Stimulated activated CD8-positive, alpha-beta memory T cell treated with anti-CD3 and anti-CD28 coated beads, Interleukin-15, amount 100 ng/mL, for 4 hours (primary cell): ENCODE measurements around the gene ATP6V1C2.
A peak's percentile ranks its signal among the peaks of the same experiment; 100 is the strongest.
"Not testable (repeated sequence)": the region's sequence is repeated elsewhere in the genome, so short reads cannot be mapped to it uniquely, and the experiment has no call there.

ENCODE experiments used
- DNase-seq, 2 donors: peaks; one replicate each; pipeline ENCODE4 v3.0.0-alpha.2; 2020; ENCODE audit warnings: low read depth in 2 of 2

Gene ATP6V1C2

DNA sequence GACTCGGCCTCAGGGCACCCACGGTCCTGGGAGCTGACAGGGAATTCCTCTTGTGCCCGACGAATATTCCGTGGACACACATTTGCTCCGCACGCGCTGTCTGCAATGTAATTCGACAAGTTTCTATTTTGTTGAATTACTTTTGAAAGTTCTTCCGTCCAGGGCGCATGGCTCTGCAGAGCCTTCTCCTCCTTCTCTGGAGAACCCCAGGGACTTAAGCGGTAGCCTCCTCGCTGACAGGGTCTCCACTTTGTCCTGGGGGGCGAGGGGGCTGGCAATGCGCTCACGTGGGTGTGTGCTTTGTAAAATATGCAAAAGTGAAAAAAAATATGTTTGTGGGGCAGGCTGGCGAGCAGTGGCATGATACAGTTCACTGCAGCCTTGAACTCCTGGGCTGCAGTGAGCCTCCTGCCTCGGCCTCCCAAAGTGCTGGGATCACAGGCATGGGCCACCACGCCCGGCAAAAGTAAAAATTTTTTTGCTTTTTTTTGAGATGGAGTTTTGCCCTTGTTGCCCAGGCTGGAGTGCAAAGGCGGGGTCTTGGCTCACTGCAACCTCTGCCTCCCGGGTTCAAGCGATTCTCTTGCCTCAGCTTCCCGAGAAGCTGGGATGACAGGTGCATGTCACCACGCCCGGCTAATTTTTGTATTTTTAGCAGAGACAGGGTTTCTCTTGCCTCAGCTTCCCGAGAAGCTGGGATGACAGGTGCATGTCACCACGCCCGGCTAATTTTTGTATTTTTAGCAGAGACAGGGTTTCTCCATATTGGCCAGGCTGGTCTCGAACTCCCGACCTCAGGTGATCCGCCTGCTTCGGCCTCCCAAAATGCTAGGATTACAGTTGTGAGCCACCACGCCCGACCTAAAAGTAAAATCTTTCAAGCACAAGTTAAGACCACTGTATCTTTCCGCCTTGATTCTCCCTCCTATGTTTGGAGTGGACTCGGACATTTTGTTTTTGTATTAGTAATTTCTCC is 92.0 kb downstream of the ATP6V1C2 start:
- DNase-seq = not testable (repeated sequence)

DNA sequence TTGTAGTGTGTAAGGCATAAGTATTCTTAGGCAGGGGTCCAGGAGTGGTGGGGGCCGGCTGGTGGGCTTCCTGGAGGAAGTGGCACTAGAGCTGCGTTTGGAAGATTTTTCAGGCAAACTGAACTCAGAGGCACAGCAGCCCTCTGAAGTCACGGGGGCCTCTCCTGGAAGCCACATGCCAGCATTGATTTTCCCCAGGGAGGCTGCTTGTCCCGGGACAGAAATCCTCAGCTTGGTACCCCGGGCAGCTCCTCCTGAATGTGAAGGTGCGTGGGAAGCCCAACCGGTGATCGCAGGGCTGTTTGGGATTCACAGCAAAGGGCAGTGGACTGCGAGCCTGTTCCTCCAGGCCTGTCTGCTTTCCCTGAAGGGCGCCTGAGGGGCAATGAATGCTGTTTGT is 92.7 kb downstream of the ATP6V1C2 start:
- DNase-seq = no peak

GRCh38 chr2:10814571-10815331 is 93.3 kb downstream of the ATP6V1C2 start:
- DNase-seq = no peak

DNA sequence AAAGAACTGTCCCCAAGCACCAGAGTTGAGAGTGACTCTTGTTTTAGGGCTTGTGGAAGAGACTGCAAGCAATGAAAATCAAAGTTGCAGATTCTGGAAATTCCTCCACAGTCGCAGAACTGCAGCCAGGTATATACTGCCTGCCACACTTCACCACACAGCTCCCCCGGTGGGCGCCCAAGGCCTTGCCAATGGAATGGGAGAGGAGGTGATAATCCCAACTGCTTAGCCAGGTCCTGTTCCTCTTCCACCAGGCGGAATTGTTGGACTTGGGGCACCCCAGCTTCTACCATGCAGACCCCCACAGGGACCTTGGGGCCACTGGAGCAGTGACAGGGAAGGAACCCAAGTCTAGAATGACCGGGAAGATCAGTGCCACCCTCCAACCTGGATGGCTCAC is 96.0 kb downstream of the ATP6V1C2 start:
- DNase-seq = no peak

- not testable (repeated sequence) for DNase-seq
Measured at GRCh38 chr2:10818305-10818704, 96.9 kb downstream of the ATP6V1C2 start.

- no peak for DNase-seq
Measured at GRCh38 chr2:10818984-10819383, 97.6 kb downstream of the ATP6V1C2 start.

- no peak for DNase-seq
Measured at GRCh38 chr2:10819714-10820314, 98.4 kb downstream of the ATP6V1C2 start.

- no peak for DNase-seq
Measured at GRCh38 chr2:10820562-10820961, 99.1 kb downstream of the ATP6V1C2 start.

DNA sequence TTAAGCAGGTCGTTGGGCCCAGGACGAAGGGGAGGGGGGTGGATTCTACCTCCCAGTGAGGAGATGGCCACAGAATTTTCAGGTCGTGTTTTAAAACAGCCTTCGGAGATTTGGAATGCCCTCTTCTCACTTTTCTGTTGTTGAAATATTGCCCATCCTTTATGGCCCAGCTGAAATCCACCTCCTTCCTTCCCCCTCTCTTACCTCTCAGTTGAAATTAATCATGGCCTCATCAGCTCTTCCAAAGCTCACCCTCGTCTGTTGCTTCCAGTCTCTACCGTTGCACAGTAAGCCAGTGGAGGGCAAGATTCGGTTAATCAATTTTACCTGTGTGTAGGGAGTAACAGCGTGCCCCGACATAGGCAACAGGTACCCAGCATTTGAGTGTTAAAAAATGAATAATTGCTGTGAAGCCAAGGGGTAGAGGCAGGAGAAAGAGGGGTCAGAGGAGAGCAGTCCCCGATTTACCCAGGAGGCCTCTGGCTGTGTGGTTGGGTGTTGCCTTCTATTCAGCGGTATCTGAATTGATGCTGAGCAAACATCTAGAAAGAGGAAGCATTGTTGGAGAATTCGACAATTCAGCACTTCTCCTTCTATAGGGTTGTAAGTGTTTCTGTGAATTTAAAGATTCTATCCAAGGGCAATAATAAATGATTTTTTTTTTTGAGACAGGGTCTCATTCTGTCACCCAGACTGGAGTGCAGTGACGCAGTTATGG is 99.7 kb downstream of the ATP6V1C2 start:
- DNase-seq = no peak

DNA sequence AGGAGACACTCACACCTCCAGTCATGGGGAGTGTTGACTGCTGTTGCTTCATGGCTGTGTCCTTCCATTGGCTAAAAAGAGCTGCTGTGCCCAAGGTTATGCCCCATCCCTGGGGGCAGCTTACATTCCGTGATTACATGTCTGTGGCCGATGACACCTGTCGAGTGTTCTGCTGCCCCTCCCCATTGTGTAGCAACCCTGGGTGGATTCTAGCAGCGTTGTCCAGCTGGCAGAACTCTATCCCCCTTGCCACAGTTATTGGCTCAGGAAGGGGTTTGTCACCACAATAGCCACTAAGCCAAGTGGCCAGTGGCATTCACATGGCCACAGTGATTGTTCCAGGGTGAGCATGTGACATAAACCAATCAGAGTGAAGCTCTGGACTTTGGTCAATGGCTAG is 102.8 kb downstream of the ATP6V1C2 start:
- DNase-seq = no peak

DNA sequence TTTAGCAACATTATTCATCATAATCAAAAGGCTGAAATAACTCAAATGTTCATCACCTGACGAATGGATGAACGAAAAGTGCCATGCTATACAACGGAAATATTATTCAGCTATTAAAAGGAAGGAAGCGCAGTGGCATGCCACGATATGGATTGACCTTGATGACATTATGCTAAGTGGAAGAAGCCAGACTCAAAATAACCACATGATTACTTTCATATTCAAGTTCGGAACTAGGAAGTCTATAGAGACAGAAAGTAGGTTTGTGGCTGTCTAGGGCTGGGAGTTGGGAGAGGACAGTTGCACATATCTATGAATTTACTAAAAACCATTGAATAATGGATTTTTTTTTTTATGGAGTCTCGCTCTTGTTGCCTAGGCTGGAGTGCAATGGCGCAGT is 104.6 kb downstream of the ATP6V1C2 start:
- no peak for DNase-seq

- no peak for DNase-seq
Measured at GRCh38 chr2:10826625-10827024, 105.2 kb downstream of the ATP6V1C2 start.

- no peak for DNase-seq
Measured at GRCh38 chr2:10828346-10828745, 106.9 kb downstream of the ATP6V1C2 start.

GRCh38 chr2:10829299-10829698 is 107.9 kb downstream of the ATP6V1C2 start:
- no peak for DNase-seq

- no peak for DNase-seq
Measured at GRCh38 chr2:10830203-10830602, 108.8 kb downstream of the ATP6V1C2 start.

DNA sequence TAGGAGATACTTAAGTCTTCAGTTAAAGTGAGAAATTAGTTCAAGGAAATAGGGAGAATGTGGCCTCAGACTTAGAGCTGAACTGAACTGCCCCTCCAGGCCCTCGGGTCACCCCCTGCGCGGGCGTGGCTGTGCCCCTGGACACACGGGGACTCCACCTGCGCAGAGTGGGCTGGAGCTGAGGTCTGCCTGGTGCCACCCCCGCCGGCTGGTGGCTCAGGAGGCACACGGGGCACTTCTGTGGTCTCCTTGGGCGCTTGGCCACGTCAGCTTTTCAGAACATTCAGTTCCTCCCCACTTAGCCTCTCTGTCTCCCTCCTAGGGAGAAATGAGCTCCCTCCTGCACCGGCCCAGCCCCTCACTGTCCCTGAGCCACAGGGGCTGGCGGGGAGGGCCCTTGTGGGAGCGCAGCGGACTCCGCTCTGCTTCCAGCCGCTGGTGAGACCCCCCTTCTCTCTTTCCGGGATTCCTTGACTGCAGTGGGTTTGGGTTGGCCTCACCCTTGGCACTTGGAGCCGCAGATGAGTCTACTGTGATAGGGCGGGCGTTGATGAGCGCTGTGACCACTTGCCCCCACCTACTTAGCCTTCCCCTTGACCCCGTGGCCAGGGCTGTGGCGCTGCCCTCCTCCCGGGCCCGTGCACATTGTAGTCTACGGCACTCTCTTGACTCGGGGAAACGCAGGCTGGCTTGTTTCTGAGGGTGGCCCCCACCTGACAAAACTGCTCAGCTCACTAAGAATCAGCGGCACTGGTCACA is 109.4 kb downstream of the ATP6V1C2 start:
- DNase-seq = no peak

GRCh38 chr2:10831400-10831985 is 110.1 kb downstream of the ATP6V1C2 start:
- no peak for DNase-seq

DNA sequence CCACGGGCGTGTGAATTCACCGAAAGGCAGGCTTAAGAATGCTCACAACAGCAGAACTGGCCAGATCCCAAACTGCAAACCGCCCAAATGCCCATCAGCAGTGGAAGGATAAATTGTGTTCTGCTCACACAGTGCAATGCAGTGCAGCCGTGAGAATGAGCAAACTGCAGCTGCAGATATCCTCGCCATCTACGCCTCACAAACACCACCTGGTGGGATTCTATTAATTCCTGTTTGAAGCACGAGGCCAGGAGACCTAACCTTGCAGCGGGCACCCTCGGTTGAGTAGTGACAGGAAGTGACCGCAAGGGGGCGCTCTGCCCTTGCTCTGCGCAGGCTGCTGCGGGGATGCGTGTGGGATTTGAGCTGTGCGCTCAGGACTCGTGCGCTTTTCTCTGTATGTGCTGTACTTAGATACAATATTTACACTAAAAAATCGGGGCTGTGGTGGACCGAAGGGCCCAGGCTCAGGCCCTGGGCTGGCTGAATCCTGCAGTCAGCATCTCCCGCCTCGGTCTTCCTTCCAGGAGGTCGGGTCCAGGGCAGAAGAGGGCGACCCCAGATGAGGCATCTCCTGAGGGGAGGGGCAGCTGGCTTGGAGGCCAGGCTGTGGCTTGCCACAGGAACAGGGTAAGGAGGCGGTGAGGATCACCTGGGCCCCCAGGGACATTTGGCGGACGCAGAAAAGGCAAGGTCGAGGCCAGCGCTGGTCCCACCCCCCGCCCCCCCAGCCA is 110.9 kb downstream of the ATP6V1C2 start:
- peak; percentile 47 to 62 for DNase-seq

GRCh38 chr2:10833021-10833420 is 111.6 kb downstream of the ATP6V1C2 start:
- no peak for DNase-seq
